ENCODE results near the gene CNTNAP2. TPM values are rescaled to one million over a fixed set of nuclear protein-coding genes. Genes with fewer than 3 reads are reported as not detected.

Gene CNTNAP2
- total RNA-seq, 4 donors from 2014 or later: 0.25 to 0.89 (median 0.30) TPM; not detected in 1

DNA sequence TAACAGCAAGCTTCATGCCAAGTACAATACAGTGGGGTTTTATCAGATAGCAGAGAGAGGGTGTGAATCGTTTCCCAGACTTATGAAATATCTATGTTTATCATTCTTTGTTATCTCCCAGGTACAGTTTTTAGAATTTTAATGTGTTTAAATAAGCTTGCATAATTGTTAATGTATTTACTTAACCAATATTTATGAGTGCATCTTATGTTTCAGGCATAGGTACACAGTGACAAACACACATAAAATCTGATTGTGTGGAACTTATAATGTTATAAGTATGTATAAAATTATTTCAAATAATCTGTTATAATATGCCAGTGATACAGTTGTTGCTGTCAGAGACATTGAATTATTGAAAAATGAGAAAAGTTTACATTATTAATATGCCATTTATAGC, 1462.5 kb downstream of the CNTNAP2 start:
- H3K27me3 ChIP-seq: no peaks in the 10 kb centered on the region
- no peak for DNase-seq (ENCODE audit: low spot score in 2 of 2)
- no peaks in the 10 kb centered on the region for H3K36me3 ChIP-seq
- H3K27ac ChIP-seq: no peak overlapping the region
- H3K4me1 ChIP-seq: no peaks in the 10 kb centered on the region
- no peaks in the 10 kb centered on the region for H3K9me3 ChIP-seq
- 58% methylated on average over 1 of the region's 1 CpG for WGBS
- H3K4me3 ChIP-seq: no peak overlapping the region
- TF ChIP-seq POLR2A (IDR thresholded peaks at IDR 0.05) (no peak), POLR2AphosphoS5 (IDR thresholded peaks at IDR 0.05) (no peak), CTCF (IDR thresholded peaks at IDR 0.05) (no peak), EP300 (IDR thresholded peaks at IDR 0.05) (no peak)

- no peaks in the 10 kb centered on the region for H3K27me3 ChIP-seq
- no peak overlapping the region for H3K27ac ChIP-seq
- H3K36me3 ChIP-seq: no peaks in the 10 kb centered on the region
- no peak for TF ChIP-seq POLR2AphosphoS5 (IDR thresholded peaks at IDR 0.05)
- TF ChIP-seq POLR2A (IDR thresholded peaks at IDR 0.05): no peak
- no peak for TF ChIP-seq EP300 (IDR thresholded peaks at IDR 0.05)
- TF ChIP-seq CTCF (IDR thresholded peaks at IDR 0.05): no peak
- no peaks in the 10 kb centered on the region for H3K9me3 ChIP-seq
- no peaks in the 10 kb centered on the region for H3K4me1 ChIP-seq
- H3K4me3 ChIP-seq: no peak overlapping the region
- WGBS: 56% methylated on average over 4 of the region's 5 CpGs
- DNase-seq (ENCODE audit: low spot score in 2 of 2): no peak
Observed at GRCh38 chr7:147584771-147585193, 1468.2 kb downstream of the CNTNAP2 start.

GRCh38 chr7:147586110-147586509, 1469.5 kb downstream of the CNTNAP2 start:
- TF ChIP-seq POLR2A (IDR thresholded peaks at IDR 0.05) (no peak), POLR2AphosphoS5 (IDR thresholded peaks at IDR 0.05) (no peak), CTCF (IDR thresholded peaks at IDR 0.05) (no peak), EP300 (IDR thresholded peaks at IDR 0.05) (no peak)
- Histone ChIP-seq H3K9me3 (no peaks in the 10 kb centered on the region), H3K36me3 (no peaks in the 10 kb centered on the region), H3K27me3 (no peaks in the 10 kb centered on the region), H3K4me3 (no peak overlapping the region), H3K4me1 (no peaks in the 10 kb centered on the region), H3K27ac (no peak overlapping the region)
- 0% methylated on average over 1 of the region's 1 CpG for WGBS
- DNase-seq (ENCODE audit: low spot score in 2 of 2): no peak

DNA sequence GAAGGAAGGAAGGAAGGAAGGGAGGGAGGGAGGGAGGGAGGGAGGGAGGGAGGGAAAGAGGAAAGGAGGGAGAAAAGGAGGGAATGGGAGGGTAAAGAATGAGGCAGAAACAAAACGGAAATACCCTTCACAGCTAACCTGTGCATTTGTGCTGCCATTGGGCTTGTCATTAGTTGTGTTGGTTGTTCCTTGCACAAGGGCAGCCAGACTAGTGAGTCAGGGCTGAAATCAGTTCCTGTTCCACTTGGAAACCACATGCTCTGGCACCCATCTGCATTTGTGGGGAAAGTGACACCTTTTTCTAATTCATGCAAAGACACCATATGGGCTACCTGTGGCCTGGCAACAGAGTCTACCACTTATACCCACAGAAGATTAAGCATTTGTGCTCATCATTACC, 1469.9 kb downstream of the CNTNAP2 start:
- Histone ChIP-seq H3K9me3 (no peaks in the 10 kb centered on the region), H3K27me3 (no peaks in the 10 kb centered on the region), H3K4me1 (no peaks in the 10 kb centered on the region), H3K36me3 (no peaks in the 10 kb centered on the region), H3K4me3 (no peak overlapping the region), H3K27ac (no peak overlapping the region)
- 70% methylated on average over 1 of the region's 1 CpG for WGBS
- no peak for TF ChIP-seq EP300 (IDR thresholded peaks at IDR 0.05)
- TF ChIP-seq POLR2A (IDR thresholded peaks at IDR 0.05): no peak
- no peak for TF ChIP-seq CTCF (IDR thresholded peaks at IDR 0.05)
- TF ChIP-seq POLR2AphosphoS5 (IDR thresholded peaks at IDR 0.05): no peak
- DNase-seq (ENCODE audit: low spot score in 2 of 2): no peak

- no peaks in the 10 kb centered on the region for H3K36me3 ChIP-seq
- no peaks in the 10 kb centered on the region for H3K9me3 ChIP-seq
- no peaks in the 10 kb centered on the region for H3K4me1 ChIP-seq
- H3K4me3 ChIP-seq: no peak overlapping the region
- no peak overlapping the region for H3K27ac ChIP-seq
- no peaks in the 10 kb centered on the region for H3K27me3 ChIP-seq
- no peak for DNase-seq (ENCODE audit: low spot score in 2 of 2)
- WGBS: 86% methylated on average over 2 of the region's 2 CpGs
- TF ChIP-seq EP300 (IDR thresholded peaks at IDR 0.05) (no peak), POLR2AphosphoS5 (IDR thresholded peaks at IDR 0.05) (no peak), POLR2A (IDR thresholded peaks at IDR 0.05) (no peak), CTCF (IDR thresholded peaks at IDR 0.05) (no peak)
Observed at GRCh38 chr7:147593271-147594057, 1476.9 kb downstream of the CNTNAP2 start.

All from suprapubic skin (tissue), 4 donors.